HG03108 (cell line): ENCODE results near the gene RNF112.

Experiments used
- ATAC-seq: cut with Tn5 transposase; IDR thresholded peaks from one replicate; pipeline ENCODE4 v1.9.1; 2021; ENCODE audit warnings: moderate library complexity; ENCODE audit not compliant: unreplicated experiment

RNF112 gene

DNA sequence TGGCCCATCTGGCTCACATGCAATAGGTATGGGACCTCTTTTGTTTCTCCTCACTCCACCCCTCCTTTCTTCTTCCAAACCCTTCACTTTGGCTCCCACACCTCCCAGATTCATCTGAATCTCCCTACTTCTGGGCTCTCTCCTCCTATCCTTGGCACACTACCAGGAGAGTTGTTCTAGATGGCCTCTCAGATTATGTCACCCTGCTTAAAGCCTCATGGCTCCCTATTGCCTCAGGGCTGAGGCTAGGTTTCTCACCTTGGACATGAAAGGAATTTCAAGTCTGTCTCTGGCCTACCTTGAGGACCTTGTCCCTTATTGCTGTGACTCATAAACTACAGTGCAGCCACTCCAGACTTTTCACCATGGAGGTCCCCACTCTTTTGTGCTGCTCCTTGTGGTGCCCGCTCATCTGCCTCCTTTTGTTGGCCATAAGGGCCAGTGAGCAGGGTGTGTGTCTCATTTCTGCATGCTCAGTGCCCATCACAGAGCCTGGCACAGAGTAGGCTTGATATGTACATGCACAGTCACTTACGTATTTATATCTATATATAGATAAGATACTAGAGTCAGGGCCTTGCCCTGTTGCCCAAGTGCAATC is 23.0 kb upstream of the RNF112 start:
- ATAC-seq: no peak

DNA sequence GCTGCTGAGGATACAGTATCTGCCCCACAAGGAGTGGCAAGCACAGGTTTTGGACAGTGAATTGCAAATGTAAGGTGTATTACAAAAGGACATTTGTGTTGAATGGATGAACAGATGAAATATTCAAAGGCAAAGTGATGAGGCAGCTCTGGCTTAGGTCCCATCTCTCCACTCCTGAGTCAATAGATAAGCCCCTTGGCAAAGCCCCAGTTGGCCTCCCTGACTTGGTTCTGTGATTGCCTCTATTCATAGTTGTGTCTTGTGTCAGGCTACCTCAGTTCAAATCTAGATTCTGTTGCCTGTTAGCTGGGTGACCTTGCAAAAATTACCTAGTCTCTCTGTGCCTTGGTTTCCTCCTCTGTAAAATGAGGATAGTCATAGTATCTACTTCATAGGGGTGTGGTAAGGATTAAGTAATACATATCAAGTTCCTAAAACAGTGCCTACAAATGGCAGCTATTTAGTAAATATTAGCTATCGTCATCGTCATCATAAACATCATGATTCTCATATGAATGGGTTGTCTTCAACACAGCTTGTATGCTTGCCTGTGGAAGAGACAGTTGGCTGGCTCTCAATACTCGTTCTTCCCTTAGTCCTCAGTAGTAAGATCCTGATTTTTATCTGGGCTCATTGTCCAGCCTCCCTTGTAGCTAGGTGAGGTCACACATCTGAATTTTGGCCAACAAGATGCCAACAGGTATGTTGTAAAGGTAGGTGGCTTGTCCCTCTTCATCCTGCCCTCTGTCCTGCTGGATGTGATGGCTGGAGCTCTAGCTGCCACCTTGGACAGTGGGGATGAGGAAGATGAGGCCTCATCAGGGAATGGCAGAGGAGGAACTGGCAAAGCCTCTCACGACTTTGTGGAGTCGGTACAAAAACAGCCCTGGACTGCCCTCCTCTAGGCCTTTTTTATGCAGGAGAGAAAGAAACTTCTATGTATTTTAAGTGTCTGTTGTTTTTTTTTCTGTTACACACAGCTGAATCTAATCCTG is 21.9 kb upstream of the RNF112 start:
- no peak for ATAC-seq

- ATAC-seq: no peak
Measured at GRCh38 chr17:19390951-19391350, 20.1 kb upstream of the RNF112 start.

GRCh38 chr17:19391432-19391831 is 19.6 kb upstream of the RNF112 start:
- ATAC-seq: no peak

DNA sequence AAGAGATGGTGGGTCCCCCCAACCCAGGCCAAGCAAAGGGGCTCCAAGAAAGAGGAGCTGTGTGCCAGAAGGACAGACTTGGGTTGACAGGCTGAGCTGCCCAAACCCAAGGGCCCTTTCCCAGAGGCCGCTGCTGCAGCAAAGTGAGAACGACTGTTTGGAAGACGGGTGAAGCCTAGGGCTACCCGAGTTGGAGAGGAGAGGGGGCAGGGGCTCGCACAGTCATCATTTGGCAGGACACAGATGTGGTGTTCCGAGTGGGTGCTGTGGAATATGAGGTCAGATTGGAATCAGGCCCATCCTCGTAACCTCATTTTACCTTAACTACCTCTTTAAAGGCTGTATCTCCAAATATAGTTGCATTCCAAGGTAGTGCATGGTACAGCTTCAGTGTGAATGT is 18.7 kb upstream of the RNF112 start:
- no peak for ATAC-seq

DNA sequence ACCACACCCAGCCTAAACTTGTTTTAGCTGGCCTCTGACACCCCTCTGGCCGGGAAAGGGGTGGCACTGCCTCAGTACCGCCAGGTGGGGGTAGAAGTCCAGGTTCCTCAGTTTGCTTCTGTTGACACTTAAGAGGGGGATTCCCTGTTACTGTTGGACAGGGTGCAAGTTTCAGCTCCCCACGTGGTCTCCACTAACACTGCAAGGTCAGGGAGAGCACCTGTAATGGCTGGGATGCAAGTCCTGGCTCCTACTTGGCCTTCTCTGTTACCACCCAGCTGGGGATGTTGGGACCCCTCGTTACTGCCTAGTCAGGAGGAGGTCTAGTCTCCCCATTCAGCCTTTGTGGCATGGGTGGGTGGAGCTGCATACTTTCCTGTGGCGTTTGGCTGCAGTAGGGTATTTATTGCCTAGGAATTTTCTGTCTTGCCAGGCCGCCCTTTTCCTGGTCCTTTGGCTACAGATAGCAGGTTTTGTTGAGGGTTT is 13.4 kb upstream of the RNF112 start:
- ATAC-seq: no peak

- no peak for ATAC-seq
Measured at GRCh38 chr17:19398301-19399181, 12.5 kb upstream of the RNF112 start.

- ATAC-seq: no peak
Measured at GRCh38 chr17:19399750-19400450, 11.1 kb upstream of the RNF112 start.

- no peak for ATAC-seq
Measured at GRCh38 chr17:19401321-19402010, 9.6 kb upstream of the RNF112 start.

DNA sequence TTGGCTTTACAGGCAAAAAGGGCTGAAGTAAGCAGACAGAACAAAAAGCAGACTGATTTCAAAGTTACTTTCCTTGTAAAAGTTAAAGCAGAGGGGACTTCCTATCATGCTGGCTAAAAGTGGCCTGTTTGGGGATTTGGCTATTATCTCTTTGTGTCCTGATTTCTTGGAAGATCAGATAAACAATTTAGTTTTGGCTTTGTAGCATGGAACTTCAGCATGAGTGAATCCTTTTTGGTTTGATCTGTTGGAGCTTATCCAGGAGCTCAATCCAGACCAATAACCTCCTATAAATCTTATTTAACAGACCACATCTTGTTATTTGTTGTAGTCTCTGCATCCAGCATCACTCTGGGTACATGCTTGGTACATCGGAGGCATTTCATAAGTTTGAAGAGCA is 8.9 kb upstream of the RNF112 start:
- ATAC-seq: no peak

GRCh38 chr17:19403021-19403420 is 8.0 kb upstream of the RNF112 start:
- ATAC-seq: no peak

- no peak for ATAC-seq
Measured at GRCh38 chr17:19404264-19404663, 6.8 kb upstream of the RNF112 start.

DNA sequence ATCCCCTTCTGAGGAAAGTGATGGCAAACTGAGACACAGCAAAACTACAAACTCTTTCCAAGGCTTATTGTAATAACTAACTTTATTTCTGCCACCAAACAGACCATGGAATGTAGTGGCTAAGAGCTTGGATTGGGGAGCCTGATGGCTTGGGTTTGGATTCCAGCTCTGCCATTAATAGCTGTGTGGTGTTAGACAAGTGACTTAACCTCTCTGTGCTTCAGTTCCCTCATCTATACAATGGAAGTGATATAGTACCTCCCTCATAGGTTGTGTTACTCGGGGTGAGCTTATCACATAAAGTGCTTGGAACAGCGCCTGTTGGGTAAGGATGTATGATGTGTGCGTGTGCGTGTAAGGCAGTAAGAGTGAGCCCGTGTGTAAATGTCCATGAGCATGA is 5.9 kb upstream of the RNF112 start:
- ATAC-seq: no peak

GRCh38 chr17:19407601-19408345 is 3.3 kb upstream of the RNF112 start:
- no peak for ATAC-seq

DNA sequence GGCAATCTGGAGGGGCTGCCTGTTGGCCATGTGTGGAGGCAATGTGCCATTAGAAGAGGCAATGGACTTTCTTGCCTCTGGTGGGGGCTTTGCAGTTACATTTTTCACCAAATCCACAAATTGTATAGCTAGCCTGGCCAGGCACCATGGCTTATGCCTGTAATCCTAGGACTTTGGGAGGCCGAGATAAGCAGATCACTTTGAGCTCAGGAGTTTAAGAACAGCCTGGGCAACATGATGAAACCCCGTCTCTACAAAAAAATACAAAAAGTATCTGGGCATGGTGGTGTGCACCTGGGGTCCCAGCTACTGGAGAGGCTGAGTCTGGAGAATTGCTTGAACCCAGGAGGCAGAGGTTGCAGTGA is 2.7 kb upstream of the RNF112 start:
- ATAC-seq: no peak

- no peak for ATAC-seq
Measured at GRCh38 chr17:19409066-19409465, 2.0 kb upstream of the RNF112 start.

- no peak for ATAC-seq
Measured at GRCh38 chr17:19409509-19409908, 1.5 kb upstream of the RNF112 start.

DNA sequence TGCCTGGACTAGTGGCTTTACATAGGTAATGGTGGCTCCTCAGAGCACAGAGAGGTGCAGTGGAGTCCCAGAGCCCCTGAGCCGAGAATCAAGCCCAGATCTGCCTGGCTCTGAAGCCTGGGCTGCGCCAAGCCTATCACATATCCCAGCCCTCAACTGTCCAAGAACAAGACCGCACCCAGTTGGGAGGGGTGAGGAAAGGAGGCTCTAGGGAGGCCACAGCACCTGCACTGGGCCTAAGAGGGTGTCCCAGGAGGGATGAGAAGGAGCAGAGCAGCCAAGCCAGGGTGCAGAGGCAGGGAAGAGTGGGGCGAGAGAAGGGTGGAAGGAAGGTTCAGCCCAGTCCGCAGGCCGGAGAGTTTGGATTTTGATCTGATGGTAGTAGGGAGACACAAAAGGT is 941 bp upstream of the RNF112 start:
- ATAC-seq: no peak

- no peak for ATAC-seq
Measured at GRCh38 chr17:19411631-19412030, 599 bp downstream of the RNF112 start.
